ENCODE measurements around the gene FAM110A. TPM values are rescaled to one million over a fixed set of nuclear protein-coding genes. Genes with fewer than 3 reads are reported as not detected.
"Not testable (repeated sequence)": the region's sequence is repeated elsewhere in the genome, so short reads cannot be mapped to it uniquely, and the experiment has no call there.

Gene FAM110A
- total and polyA plus RNA-seq, 9 of the 15 experiments (the other 6 are each of a cell fraction or from before 2014, with no cell fraction given) = 0.73 to 15.5 (median 3.6) TPM

DNA sequence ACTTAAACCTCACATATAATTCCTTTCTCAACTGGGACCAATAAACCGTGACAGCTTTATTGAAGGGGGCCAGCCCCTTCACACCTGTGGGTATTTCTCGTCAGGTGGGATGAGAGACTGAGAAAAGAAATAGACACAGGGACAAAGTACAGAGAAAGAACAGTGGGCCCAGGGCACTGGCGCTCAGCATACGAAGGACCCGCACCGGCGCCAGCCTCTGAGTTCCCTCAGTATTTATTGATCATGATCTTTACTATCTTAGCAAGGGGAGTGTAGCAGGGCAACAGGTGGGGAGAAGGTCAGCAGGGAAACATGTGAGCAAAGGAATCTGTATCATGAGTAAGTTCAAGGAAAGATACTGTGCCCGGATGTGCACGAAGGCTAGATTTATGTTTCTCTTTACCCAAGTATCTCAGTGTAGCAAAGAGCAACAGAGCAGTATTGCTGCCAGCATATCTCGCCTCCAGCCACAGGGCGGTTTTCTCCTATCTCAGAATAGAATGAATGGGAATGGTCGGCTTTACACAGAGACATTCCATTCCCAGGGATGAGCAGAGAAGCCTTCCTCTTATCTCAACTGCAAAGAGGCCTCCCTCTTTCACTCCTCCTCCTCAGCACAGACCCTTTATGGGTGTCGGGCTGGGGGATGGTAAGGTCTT is 21.6 kb upstream of the FAM110A start:
- H3K4me2 ChIP-seq (ENCODE audit: insufficient read depth, low read length) = peak overlapping the region; percentile 70
- peak; percentile 90 for FAIRE-seq

More for the DNA sequence above, 21.6 kb upstream of the FAM110A start:
- intact Hi-C loops (cut with micrococcal nuclease) = loop anchor here (10.0 kb wide), 1 partner anchor 373 kb away; the partner anchor contains the start of gene TMEM74B
- peak overlapping the region; percentile 72 for H2AFZ ChIP-seq (ENCODE audit: low read depth, low read length)
- ATAC-seq; H3K9me3 ChIP-seq (replicated peaks; ENCODE audit: control insufficient read depth, insufficient read depth, low read depth, low read length); H3K4me3 ChIP-seq; H4K20me1 ChIP-seq (replicated peaks; ENCODE audit: control insufficient read depth, insufficient read depth, low read length); H3K4me1 ChIP-seq (replicated peaks in 1 of 2; ENCODE audit: control insufficient read depth in 2 of 2, insufficient read depth in 2 of 2, low read length in 2 of 2); POLR2A ChIA-PET; H3K27me3 ChIP-seq (ENCODE audit: control insufficient read depth in 2 of 2, insufficient read depth in 2 of 2, low read length in 2 of 2); H3K36me3 ChIP-seq (ENCODE audit: control insufficient read depth, insufficient read depth, low read length); BruUV-seq (replicated peaks); H3K79me2 ChIP-seq (ENCODE audit: control insufficient read depth, insufficient read depth, low read length); H3K9ac ChIP-seq (ENCODE audit: insufficient read depth in 1 of 2, low read depth in 2 of 2, low read length in 2 of 2); H3K9me1 ChIP-seq (ENCODE audit: control insufficient read depth, insufficient read depth, low read length); CTCF ChIA-PET (ENCODE audit: low intra/inter-chr PET ratio): not testable (repeated sequence)
- in situ Hi-C loops (cut with MboI) = loop anchor here (5.0 to 10.0 kb wide), 2 partner anchors 160 to 383 kb away; no protein-coding TSS in a partner anchor
- DNase-seq (ENCODE audit: extremely low read depth in 1 of 4, low spot score in 3 of 4) = peak in 1 of 4 experiments; percentile 64
- peak; percentile 33 for TF ChIP-seq SMARCA4 (IDR thresholded peaks at IDR 0.05)
- peak in 1 of 2 experiments; percentile 39; a peak in 1 of 4 replicates for TF ChIP-seq KDM1A (IDR thresholded peaks at IDR 0.05)
- TF ChIP-seq NCOR1 (IDR thresholded peaks at IDR 0.05) = peak; percentile 62
- peak; percentile 71; the same call in 1 of the 2 replicates for TF ChIP-seq MECOM (CRISPR knock-in tag; IDR thresholded peaks at IDR 0.05)
- TF ChIP-seq TCF3 (CRISPR knock-in tag; IDR thresholded peaks at IDR 0.05) = peak; percentile 69
- TF ChIP-seq HDAC1 (IDR thresholded peaks at IDR 0.05) = peak in 1 of 2 experiments; percentile 38; a peak in 1 of 4 replicates
- TF ChIP-seq ARID1B (IDR thresholded peaks at IDR 0.05) = peak; percentile 57
- peak; percentile 6; the same call in 1 of the 2 replicates for TF ChIP-seq TAL1 (IDR thresholded peaks at IDR 0.05)
- TF ChIP-seq MTA3 (IDR thresholded peaks at IDR 0.05; ENCODE audit: borderline replicate concordance) = peak; percentile 38; the same call in 1 of the 2 replicates
- peak; percentile 58; the same call in 1 of the 2 replicates for TF ChIP-seq ZNF263 (CRISPR knock-in tag; IDR thresholded peaks at IDR 0.05; ENCODE audit: borderline replicate concordance)
- TF ChIP-seq STAT5A (IDR thresholded peaks at IDR 0.05; ENCODE audit: borderline replicate concordance, low read length) = peak; percentile 27; the same call in 1 of the 2 replicates
- peak; percentile 76 for TF ChIP-seq CBFA2T3 (IDR thresholded peaks at IDR 0.05)
- TF ChIP-seq DPF2 (IDR thresholded peaks at IDR 0.05) = 0 out of 2 replicates have a peak, but pooled peaks have one; percentile 16
- TF ChIP-seq CBFA2T2 (conservative IDR thresholded peaks at IDR 0.05) = peak; percentile 54; the same call in 1 of the 2 replicates
- TF ChIP-seq MEIS2 (IDR thresholded peaks at IDR 0.05; ENCODE audit: partially characterized antibody) = peak; percentile 38
- 11% methylated on average over 9 of the region's 13 CpGs for WGBS (ENCODE audit: insufficient coverage, low coverage, missing lambda C conversion rate)
- peak overlapping the region; percentile 60 for H3K27ac ChIP-seq (ENCODE audit: extremely low read depth, low read depth, low read length)
